CD4-positive, alpha-beta T cell treated with Interleukin-21 for 1 hour (primary cell): ENCODE measurements around the gene ERN1.

Experiments
- DNase-seq: peaks from one replicate; pipeline ENCODE4 v3.0.0-alpha.2; 2020

ERN1 gene

DNA sequence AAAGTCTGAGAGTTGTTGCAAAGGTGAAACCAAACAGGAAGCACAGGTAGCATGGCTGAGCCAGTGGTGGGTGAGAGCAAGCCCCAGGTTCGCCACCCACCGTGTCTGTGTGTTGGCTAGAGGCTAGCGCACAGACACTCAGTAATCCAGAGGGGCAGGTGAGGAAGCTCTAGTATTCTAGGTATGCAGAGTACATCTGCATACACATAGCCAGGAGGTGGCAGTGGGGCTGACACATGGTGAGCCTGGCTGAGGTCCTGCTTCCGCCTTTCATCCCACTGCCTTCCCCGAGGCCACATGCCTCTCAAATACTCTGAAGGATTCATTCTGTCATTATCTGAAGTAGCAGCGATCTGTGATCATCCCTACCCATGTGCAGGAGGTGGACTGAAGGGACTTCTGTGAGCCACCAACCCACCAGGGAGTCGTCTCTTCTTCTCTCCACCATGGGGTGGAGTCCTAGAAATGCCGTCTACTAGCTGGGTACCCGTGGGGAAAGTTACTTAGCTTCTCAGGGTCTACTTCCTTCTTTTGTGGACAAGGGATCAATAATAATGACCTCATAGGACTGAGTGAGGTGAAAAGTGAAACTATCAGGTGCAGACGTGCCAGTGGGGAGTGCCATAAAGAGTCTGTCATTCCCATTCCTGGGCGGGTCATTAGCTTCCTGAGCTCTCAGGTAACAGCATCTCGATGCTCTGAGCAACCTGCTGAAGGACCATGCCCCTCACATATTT is 73.5 kb downstream of the ERN1 start:
- DNase-seq: peak; percentile 22

DNA sequence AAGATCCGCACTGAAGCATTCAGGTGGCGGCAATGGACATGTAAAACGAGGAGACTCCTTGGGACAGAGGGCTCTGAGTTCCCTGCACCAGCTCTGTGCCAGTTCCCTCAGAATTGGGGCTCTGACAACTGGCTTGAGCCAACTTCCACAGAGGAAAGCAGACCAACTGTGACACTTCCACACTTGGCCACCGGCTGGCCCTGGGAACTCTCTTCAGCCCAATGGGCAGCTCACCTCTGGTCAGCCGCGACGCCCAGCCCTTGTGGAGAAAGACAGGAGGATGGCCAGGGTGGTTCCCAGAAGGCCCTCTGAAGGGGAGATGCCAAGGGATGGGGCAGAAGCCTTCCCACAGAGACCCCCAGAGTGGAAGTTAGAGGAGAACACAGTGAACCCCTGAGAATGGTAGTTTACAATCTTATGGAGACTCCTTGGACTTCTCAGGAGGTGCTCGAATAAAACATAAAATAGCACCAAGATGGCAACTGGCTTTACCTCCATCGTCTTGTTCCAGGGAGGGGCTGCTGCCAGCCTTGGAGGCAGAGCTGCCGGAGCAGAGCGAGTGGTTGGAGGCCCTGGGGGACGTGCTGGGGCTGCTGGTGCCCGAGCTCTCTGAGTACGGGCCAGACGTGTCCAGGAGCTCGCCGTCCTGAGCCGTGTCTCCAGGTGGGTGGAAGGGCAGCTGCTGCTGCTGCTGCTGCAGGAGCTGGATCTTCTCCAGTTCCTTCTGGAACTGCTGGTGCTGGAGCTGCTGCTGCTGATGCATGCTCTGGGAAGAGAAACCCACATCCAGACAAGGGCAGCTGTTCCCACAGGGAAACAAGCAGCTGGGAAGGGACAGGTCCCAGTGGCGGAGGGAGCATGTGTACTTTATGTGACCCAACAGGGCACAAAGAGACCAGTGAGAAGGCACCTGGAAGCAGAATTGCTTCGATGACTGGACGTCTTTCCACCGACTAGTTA is 74.5 kb downstream of the ERN1 start:
- DNase-seq: no peak

DNA sequence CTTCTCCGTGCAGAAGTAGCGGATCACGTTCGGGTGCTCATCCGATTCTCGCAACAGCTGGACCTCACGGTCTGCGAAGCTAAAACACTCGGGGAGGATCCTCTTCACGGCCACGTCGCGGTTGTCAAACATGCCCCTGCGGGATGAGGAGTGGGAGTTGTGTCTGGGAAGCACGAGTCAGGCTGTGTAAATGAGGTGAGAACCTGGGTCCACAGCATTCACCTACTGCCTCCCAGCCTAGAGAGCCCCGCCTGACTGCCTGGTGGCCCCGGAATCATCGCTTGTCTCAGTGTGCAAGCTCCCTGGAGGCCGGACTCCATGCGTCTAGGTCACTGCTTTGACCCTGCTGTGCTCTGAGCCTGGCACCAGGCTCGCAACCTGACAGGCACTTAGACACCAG is 75.6 kb downstream of the ERN1 start:
- no peak for DNase-seq

- no peak for DNase-seq
Observed at GRCh38 chr17:64053101-64053500, 76.8 kb downstream of the ERN1 start.

- peak; percentile 74 for DNase-seq
Observed at GRCh38 chr17:64051153-64051552, 78.8 kb downstream of the ERN1 start.

DNA sequence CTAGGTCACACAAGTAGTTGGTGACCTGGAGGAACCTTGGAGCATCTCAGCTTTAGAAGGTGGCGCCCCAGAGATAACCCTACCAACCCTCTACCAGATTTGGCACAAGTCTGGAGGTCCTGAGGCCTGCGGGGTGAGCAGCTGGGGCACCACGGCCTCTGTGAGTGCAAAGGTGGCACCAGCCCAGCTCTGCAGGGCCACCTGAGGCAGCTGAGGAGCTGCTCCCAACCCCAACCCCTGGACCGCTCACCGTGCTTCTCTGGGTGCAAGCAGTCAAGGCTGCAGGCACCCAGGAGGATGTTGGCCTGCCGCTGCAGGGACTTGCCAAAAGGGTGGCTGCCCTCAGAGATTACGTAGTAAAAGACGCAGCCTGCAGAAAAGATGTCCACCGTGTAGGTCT is 81.1 kb downstream of the ERN1 start:
- no peak for DNase-seq

GRCh38 chr17:64045176-64045575 is 84.8 kb downstream of the ERN1 start:
- DNase-seq: no peak

DNA sequence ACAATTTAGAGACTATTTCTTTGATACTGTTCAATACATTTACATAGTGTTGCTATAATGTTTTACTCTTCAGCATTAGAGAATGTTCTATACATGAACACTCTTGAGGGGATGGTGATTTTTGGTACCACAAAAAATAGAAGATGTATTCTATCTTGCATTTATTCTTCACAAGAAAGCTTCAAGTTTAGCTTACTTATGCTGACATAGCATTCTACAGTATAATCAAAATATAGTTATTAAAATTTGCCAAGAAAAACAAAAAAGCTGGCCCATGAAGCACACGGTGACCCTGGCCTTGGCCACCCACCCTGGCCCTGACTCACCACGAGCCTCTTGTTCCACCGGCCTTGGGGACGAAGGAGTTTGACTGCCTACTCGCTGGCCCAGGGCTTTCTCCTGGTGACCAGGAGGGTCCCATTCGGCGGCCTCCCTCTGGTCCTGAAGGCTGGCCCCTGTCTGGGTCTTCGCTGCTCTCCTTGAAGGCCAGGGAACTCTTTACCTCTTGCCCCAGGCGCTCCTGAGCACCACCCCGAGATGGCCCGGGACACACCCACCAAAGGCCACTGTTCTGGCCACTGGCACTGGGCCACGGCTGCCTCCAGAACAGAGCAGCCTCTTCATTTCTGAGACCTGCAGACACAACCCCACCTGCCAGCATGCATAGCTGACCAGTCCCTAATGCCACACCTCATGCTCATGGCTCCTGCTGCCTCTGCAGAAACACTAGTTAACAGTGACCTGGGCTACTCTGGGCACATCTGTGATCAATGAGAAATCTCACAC is 87.1 kb downstream of the ERN1 start:
- no peak for DNase-seq

GRCh38 chr17:64041912-64042311 is 88.0 kb downstream of the ERN1 start:
- no peak for DNase-seq

DNA sequence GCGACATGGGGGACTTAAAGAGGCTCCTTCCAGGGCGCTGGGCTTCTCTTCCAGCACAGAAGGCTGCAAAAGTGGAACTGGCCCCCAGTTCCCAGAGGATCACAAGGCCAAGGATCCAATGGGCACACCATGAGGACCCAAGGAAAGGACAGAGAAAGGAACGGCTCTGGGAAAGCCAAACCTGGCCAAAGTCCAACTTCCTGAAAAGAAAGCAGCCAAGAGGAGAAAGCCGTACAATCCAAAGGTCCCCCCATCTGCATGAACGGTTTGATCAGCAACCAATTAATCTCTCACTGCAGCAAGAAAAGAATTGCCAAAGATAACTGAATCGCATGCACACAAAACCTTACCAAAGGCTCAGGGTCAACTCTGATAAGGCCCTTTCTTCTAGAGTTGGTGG is 89.7 kb downstream of the ERN1 start:
- no peak for DNase-seq

DNA sequence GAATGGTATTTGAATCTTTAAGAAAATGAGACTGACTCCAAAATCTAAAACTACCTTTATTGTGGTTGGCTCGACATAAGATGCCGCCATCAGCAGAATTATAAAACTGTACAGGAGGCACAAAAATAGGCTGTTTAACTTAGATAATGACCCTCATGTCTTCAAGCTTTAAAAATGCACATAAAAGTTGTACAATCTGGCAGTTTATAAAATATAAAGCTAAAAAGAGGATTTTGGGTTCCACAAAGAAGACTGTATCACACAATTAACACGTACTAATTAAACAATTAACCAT is 90.9 kb downstream of the ERN1 start:
- no peak for DNase-seq

GRCh38 chr17:64038331-64039105 is 91.4 kb downstream of the ERN1 start:
- no peak for DNase-seq

- no peak for DNase-seq
Observed at GRCh38 chr17:64037802-64038201, 92.1 kb downstream of the ERN1 start.

- DNase-seq: no peak
Observed at GRCh38 chr17:64037180-64037579, 92.8 kb downstream of the ERN1 start.

DNA sequence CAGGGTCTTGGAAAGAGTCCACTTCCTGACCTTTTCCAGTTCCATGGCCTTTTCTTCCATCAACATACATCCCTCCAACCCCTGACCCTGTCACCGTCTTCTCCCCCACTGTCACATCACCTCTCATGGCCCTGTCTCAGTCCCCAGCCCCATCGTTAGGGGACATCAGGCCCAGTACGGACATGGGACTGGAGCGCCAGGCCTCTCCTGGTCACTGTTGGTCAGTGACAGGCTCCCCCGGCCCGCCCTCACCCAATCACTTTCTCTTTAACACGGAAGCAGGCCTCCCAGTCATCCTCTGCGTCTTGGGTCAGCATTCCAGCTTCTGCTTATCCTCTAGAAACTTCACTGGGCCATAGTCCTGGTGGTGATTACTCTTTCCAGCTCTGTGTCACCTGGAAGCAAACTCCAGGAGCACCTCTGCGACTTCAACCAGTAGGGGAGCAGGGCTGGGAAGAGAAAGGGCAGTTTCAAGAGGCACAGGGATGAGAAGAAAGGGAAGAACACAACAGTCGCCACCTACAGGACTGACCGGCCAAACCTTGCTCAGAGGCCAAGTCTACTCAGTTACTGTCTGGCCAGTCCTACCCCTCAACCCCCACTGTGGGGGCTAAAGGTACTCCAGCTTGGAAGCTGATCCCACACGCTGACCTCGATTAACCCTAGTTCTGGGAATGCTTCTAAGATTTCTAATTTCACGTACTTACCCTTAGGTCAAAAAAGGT is 93.6 kb downstream of the ERN1 start:
- DNase-seq: no peak

- DNase-seq: no peak
Observed at GRCh38 chr17:64032081-64032480, 97.9 kb downstream of the ERN1 start.

DNA sequence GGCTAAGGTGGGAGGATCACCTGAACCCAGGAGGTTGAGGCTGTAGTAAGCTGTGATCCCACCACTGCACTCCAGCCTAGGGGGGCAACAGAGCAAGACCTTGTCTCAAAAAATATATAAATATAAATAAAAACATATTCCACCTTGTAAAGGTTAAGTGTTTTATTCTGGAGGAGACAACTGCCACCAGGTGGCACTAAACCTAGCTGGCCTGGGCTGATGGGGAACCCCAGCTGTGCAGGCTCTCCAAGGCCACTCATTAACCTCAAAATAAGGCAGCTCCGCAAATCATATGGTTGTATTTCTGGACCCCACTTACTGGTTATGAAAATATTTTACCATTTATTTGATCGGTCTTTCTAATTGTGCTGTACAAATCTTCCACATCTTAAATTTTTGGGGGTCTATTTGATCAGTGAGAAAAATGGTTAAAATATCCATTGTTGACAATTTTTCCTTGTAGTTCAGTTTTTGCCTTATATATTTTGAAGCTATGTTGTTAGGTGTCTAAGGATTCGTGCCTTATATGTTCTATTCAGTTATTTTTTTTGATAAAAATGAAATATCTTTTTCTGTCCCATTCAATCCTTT is 101.0 kb downstream of the ERN1 start:
- DNase-seq: peak; percentile 82

- DNase-seq: peak; percentile 96
Observed at GRCh38 chr17:64025732-64026294, 104.1 kb downstream of the ERN1 start.

DNA sequence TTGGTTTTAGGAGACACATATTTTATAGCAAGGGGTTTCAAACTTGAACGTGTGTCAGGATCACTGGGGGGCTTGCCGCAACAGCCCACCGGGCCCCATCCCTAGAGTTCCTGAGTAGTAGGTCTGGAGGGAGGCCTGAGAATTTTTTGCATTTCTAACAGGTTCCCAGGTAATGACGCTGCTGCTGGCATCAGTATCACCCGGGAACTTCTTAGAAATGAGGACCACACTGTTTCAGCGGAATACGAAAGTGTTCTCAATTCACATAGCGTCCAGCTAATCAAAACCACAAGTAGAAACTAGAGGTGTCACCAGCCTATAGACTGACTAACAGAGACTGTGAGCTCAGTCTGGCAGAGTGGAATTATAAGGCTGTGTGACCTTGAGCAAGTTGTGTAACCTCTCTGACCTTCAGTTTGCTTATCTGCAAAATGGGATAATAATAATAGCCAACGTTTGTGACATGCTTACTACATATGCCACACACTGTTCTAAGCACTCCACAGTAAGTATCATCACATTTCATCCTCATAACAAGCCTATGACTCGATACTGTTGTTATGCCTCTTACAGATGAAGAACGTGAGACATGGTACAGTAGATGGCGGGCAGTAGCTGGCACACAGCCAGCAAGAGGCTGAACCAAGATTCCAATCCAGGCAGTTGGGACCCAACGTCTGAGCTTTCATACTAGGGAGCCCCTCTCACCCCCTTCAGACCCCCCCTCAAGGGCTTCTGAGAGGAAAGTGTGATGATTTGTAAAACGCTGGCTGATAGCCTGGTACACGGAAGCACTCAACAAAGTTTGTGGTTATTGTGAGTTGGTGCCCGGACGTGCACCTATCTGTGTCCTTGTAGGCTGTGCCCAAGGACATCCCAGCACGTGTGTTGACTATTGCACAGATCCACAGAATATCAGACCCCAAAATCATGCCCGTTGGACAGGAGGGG is 104.9 kb downstream of the ERN1 start:
- peak; percentile 80 for DNase-seq

- no peak for DNase-seq
Observed at GRCh38 chr17:64024215-64024654, 105.7 kb downstream of the ERN1 start.
